ENCODE measurements around the gene TAS2R8.

The TAS2R8 gene

DNA sequence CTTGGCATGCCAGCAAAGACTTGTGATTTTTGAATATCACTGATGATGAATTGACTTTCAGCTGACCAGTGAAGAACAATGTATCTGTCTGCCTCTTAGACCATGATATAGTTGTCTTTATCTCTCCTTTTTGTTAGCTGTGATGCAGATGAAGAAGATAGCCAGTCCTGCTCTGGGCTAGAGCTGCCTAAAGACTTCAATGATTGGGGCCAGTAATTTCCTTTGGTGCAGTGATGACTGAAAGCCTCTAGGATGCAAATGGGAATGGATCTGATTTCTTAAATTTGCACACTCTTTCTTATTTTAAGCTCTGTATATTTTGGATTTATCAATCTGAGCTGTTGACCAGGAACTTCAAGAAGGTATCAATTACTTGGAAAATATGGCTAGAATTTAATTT lies 3.0 kb upstream of the TAS2R8 start, which contains the start of gene TAS2R9:
Gene TAS2R9 (minus strand): TSS at position 101 of the 400 bp plus-strand sequence. CDS start 93 bp downstream, at position 8.
- Histone ChIP-seq H3K36me3 (ENCODE audit: insufficient read depth, low read length) (no peaks in the 10 kb centered on the region), H3K4me2 (ENCODE audit: low read length) (no peak within 1 kb of the TSS), H3K79me2 (ENCODE audit: insufficient read depth, low read length) (no peaks in the 10 kb centered on the region), H3K4me3 (ENCODE audit: low read depth, low read length, poor library complexity, severe bottlenecking) (no peak within 1 kb of the TSS), H3F3A (ENCODE audit: insufficient read depth, low read length) (no peaks in the 10 kb centered on the region), H3K27me3 (ENCODE audit: insufficient read depth, low read length) (no peaks in the 10 kb centered on the region), H3K9me2 (ENCODE audit: low read depth, low read length) (no peaks in the 10 kb centered on the region), H4K20me1 (ENCODE audit: insufficient read depth, low read length) (no peaks in the 10 kb centered on the region), H3K9me3 (ENCODE audit: low read length) (no peaks in the 10 kb centered on the region), H3K27ac (ENCODE audit: low read depth, low read length, poor library complexity, severe bottlenecking) (no peak within 1 kb of the TSS), H3K4me1 (ENCODE audit: insufficient read depth, low read length, severe bottlenecking) (no peaks in the 10 kb centered on the region), H3K9ac (ENCODE audit: low read length) (no peak within 1 kb of the TSS), H2AFZ (ENCODE audit: low read length) (no peak within 1 kb of the TSS)
- TF ChIP-seq, protein P1, sequence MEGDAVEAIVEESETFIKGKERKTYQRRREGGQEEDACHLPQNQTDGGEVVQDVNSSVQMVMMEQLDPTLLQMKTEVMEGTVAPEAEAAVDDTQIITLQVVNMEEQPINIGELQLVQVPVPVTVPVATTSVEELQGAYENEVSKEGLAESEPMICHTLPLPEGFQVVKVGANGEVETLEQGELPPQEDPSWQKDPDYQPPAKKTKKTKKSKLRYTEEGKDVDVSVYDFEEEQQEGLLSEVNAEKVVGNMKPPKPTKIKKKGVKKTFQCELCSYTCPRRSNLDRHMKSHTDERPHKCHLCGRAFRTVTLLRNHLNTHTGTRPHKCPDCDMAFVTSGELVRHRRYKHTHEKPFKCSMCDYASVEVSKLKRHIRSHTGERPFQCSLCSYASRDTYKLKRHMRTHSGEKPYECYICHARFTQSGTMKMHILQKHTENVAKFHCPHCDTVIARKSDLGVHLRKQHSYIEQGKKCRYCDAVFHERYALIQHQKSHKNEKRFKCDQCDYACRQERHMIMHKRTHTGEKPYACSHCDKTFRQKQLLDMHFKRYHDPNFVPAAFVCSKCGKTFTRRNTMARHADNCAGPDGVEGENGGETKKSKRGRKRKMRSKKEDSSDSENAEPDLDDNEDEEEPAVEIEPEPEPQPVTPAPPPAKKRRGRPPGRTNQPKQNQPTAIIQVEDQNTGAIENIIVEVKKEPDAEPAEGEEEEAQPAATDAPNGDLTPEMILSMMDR (IDR thresholded peaks at IDR 0.05; ENCODE audit: low read length), result no peak
- no peak for TF ChIP-seq EZH2 (IDR thresholded peaks at IDR 0.05; ENCODE audit: borderline replicate concordance, low read length)

DNA sequence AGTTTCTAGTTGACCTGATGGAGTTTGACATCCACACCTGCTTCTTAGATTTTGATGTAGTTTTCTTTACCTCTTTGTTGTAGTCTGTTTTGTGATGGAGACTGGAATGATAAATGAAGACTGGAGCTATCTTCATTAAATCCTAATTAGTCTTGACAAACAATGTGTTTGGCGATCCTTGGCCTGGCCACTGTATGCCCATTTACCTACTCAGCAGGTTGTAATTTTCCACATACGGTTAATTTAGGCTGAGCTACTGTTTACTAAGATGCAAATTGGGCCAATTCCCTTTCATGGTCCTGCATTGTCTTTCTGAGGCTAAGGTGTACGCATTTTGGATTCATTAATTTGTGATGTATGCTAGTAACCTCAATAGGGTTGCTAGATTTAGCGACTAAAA lies 4.5 kb downstream of the TAS2R8 start, which contains the start of gene TAS2R7:
Gene TAS2R7 (minus strand): TSS at position 41 of the 400 bp plus-strand sequence. CDS start 57 bp downstream, outside the sequence.
- Histone ChIP-seq H3K9me3 (ENCODE audit: low read length) (no peaks in the 10 kb centered on the region), H3K4me3 (ENCODE audit: low read depth, low read length, poor library complexity, severe bottlenecking) (no peak within 1 kb of the TSS), H2AFZ (ENCODE audit: low read length) (no peak within 1 kb of the TSS), H3K9me2 (ENCODE audit: low read depth, low read length) (no peaks in the 10 kb centered on the region; the same call in 1 of the 2 replicates), H3K79me2 (ENCODE audit: insufficient read depth, low read length) (no peaks in the 10 kb centered on the region), H3K27ac (ENCODE audit: low read depth, low read length, poor library complexity, severe bottlenecking) (no peak within 1 kb of the TSS), H3K4me1 (ENCODE audit: insufficient read depth, low read length, severe bottlenecking) (no peaks in the 10 kb centered on the region), H3K27me3 (ENCODE audit: insufficient read depth, low read length) (0 out of 2 replicates have a peak, but pooled peaks cover 5% of the 10 kb centered on the region), H3K9ac (ENCODE audit: low read length) (no peak within 1 kb of the TSS), H3F3A (ENCODE audit: insufficient read depth, low read length) (no peaks in the 10 kb centered on the region), H4K20me1 (ENCODE audit: insufficient read depth, low read length) (no peaks in the 10 kb centered on the region), H3K36me3 (ENCODE audit: insufficient read depth, low read length) (no peaks in the 10 kb centered on the region), H3K4me2 (ENCODE audit: low read length) (no peak within 1 kb of the TSS)
- no peak for TF ChIP-seq EZH2 (IDR thresholded peaks at IDR 0.05; ENCODE audit: borderline replicate concordance, low read length)
- TF ChIP-seq, protein P1 (IDR thresholded peaks at IDR 0.05; ENCODE audit: low read length), result no peak

DNA sequence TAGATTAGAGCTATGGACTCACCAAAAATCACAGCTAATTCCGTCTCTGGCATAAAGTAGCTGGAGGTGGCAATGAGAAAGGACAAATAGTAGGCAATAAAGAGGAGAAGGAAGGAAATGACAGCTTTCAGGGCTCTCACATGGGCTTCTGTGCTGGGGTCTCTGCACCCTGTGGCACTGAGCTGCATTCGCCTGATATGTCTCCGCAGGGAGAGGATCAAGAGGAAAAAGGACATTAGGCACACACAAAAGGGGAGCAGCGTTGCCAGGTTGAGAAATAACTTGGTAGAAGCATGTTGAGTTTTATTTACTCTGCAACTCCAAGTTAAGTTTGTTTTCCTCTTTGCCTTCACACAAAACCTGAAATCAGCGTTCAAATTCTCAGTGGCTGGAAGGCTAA lies 5.3 kb downstream of the TAS2R8 start:
- Histone ChIP-seq H3K27me3 (ENCODE audit: insufficient read depth, low read length) (0 out of 2 replicates have a peak, but pooled peaks cover 5% of the 10 kb centered on the region), H3F3A (ENCODE audit: insufficient read depth, low read length) (no peaks in the 10 kb centered on the region), H3K36me3 (ENCODE audit: insufficient read depth, low read length) (no peaks in the 10 kb centered on the region), H2AFZ (ENCODE audit: low read length) (no peak overlapping the region), H3K79me2 (ENCODE audit: insufficient read depth, low read length) (no peaks in the 10 kb centered on the region), H3K9ac (ENCODE audit: low read length) (no peak overlapping the region), H3K27ac (ENCODE audit: low read depth, low read length, poor library complexity, severe bottlenecking) (no peak overlapping the region), H3K9me3 (ENCODE audit: low read length) (no peaks in the 10 kb centered on the region), H3K4me3 (ENCODE audit: low read depth, low read length, poor library complexity, severe bottlenecking) (no peak overlapping the region), H3K4me2 (ENCODE audit: low read length) (no peak overlapping the region), H3K9me2 (ENCODE audit: low read depth, low read length) (no peaks in the 10 kb centered on the region; the same call in 1 of the 2 replicates), H4K20me1 (ENCODE audit: insufficient read depth, low read length) (no peaks in the 10 kb centered on the region), H3K4me1 (ENCODE audit: insufficient read depth, low read length, severe bottlenecking) (no peaks in the 10 kb centered on the region)
- TF ChIP-seq EZH2 (IDR thresholded peaks at IDR 0.05; ENCODE audit: borderline replicate concordance, low read length), result no peak
- TF ChIP-seq, protein P1 (IDR thresholded peaks at IDR 0.05; ENCODE audit: low read length), result no peak
